OCI-LY3 (cell line): ENCODE measurements around the gene C1orf87.
"Not testable (repeated sequence)": the region's sequence is repeated elsewhere in the genome, so short reads cannot be mapped to it uniquely, and the experiment has no call there.

Source experiments
- H2AFZ ChIP-seq: fragments of 200-600, 300-600 bp; shearing (Covaris generic); 2 replicates; pipeline ENCODE4 v1.6.0; 2014; ENCODE audit warnings: antibody characterized with exemption, low read depth, low read length
- H3K27ac ChIP-seq: fragments of 200-600, 300-600 bp; sonication (generic); 2 replicates; pipeline ENCODE4 v1.5.1; 2014; ENCODE audit warnings: mild to moderate bottlenecking, low read length, moderate library complexity, mixed read lengths
- H3K27me3 ChIP-seq: fragments of 200-600, 300-600 bp; sonication (generic); 2 replicates; pipeline ENCODE4 v1.6.1; 2014; ENCODE audit warnings: low read depth, low read length, mixed read lengths
- H3K36me3 ChIP-seq: fragments of 200-600, 300-600 bp; sonication (generic); replicated peaks from 2 replicates; pipeline ENCODE3; 2014; ENCODE audit warnings: low read depth, low read length, mixed read lengths
- H3K4me1 ChIP-seq: fragments of 300-600, 200-600 bp; sonication (generic); 2 replicates; pipeline ENCODE4 v1.6.1; 2014; ENCODE audit warnings: low read length, mixed read lengths
- H3K4me2 ChIP-seq: fragments of 200-600, 300-600 bp; sonication (generic); 2 replicates; pipeline ENCODE4 v1.6.1; 2014; ENCODE audit warnings: low read length, mixed read lengths
- H3K4me3 ChIP-seq: fragments of 300-600, 200-600 bp; sonication (generic); 2 replicates; pipeline ENCODE4 v1.5.1; 2014; ENCODE audit warnings: antibody characterized with exemption, mild to moderate bottlenecking, low read length, moderate library complexity
- H3K79me2 ChIP-seq: fragments of 300-600, 200-600 bp; shearing (Covaris generic); 2 replicates; pipeline ENCODE4 v1.6.1; 2014; ENCODE audit warnings: mild to moderate bottlenecking, low read length, mixed read lengths
- H3K9ac ChIP-seq: fragments of 300-600, 200-600 bp; shearing (Covaris generic); 2 replicates; pipeline ENCODE4 v1.6.0; 2014; ENCODE audit warnings: mild to moderate bottlenecking, low read length, moderate library complexity
- H3K9me3 ChIP-seq: fragments of 200-600, 300-600 bp; shearing (Covaris generic); 2 replicates; pipeline ENCODE4 v1.6.1; 2014; ENCODE audit warnings: low read length, mixed read lengths; ENCODE audit not compliant: insufficient read depth
- H4K20me1 ChIP-seq: fragments of 200-600, 300-600 bp; sonication (generic); 2 replicates; pipeline ENCODE4 v1.6.1; 2016; ENCODE audit warnings: low read length, mixed read lengths; ENCODE audit not compliant: insufficient read depth
- CTCF ChIP-seq: fragments of 200-600, 300-600 bp; sonication (generic); IDR thresholded peaks from 2 replicates; pipeline ENCODE4 v1.5.1; 2014; ENCODE audit warnings: antibody characterized with exemption, low read length, low read depth
- EZH2phosphoT487 ChIP-seq: fragments of 200-600 bp; shearing (Covaris generic); IDR thresholded peaks from 2 replicates; pipeline ENCODE4 v1.6.1; 2018; ENCODE audit warnings: antibody characterized with exemption, mixed run types, low read depth

C1orf87 gene

DNA sequence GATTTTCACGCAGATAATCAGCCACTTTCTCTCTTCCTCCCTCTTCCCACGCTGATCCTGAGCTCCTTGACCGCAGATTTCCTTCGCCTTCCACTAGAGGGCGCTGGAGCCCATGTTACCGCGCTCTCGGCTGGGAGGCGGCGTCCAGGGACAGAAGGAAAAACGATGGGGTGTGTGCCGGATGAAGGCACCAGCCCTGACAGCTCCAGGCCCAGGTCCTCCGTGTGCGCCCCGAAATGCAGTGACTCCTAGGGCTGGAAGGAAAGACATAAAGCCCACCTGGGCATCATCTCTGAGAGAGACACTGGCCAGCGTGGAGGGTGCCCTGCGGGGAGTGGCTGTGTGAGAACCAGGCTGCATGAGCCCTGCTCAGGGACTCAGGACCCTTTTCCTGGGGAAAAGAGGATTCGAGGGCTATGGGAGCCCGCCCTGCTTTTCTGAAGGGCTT is 102.1 kb downstream of the C1orf87 start:
- peak overlapping the region; percentile 60 for H3K4me3 ChIP-seq
- H3K4me2 ChIP-seq = peak overlapping the region; percentile 73
- no peaks in the 10 kb centered on the region for H4K20me1 ChIP-seq
- 0 out of 2 replicates have a peak overlapping the region, but pooled peaks have one; percentile 65 for H2AFZ ChIP-seq
- H3K27me3 ChIP-seq = no peaks in the 10 kb centered on the region
- no peaks in the 10 kb centered on the region for H3K79me2 ChIP-seq
- H3K36me3 ChIP-seq = no peaks in the 10 kb centered on the region
- H3K27ac ChIP-seq = no peak overlapping the region
- no peaks in the 10 kb centered on the region for H3K4me1 ChIP-seq
- H3K9ac ChIP-seq = no peak overlapping the region
- no peaks in the 10 kb centered on the region for H3K9me3 ChIP-seq
- peak; percentile 83 for TF ChIP-seq CTCF
- no peak for TF ChIP-seq EZH2phosphoT487

DNA sequence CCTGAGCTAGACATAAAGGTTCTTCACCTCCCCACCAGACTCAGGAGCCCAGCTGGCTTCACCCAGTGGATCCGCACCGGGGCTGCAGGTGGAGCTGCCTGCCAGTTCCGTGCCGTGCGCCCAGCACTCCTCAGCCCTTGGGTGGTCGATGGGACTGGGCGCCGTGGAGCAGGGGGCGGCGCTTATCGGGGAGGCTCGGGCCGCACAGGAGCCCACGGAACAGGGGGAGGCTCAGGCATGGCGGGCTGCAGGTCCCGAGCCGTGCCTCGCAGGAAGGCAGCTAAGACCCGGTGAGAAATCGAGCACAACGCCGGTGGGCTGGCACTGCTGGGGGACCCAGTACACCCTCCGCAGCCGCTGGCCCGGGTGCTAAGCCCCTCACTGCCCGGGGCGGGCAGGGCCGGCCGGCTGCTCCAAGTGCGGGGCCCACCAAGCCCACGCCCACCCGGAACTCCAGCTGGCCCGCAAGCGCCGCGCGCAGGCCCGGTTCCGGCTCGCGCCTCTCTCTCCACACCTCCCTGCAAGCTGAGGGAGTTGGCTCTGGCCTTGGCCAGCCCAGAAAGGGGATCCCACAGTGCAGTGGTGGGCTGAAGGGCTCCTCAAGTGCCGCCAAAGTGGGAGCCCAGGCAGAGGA is 103.9 kb downstream of the C1orf87 start:
- not testable (repeated sequence) for H4K20me1 ChIP-seq, H3K9ac ChIP-seq, H3K4me1 ChIP-seq, H3K79me2 ChIP-seq, H3K36me3 ChIP-seq, H3K27ac ChIP-seq, H2AFZ ChIP-seq, H3K27me3 ChIP-seq, H3K9me3 ChIP-seq, H3K4me2 ChIP-seq, H3K4me3 ChIP-seq

GRCh38 chr1:59968746-59969145 is 104.8 kb downstream of the C1orf87 start:
- not testable (repeated sequence) for H2AFZ ChIP-seq, H3K27ac ChIP-seq, H3K4me3 ChIP-seq

GRCh38 chr1:59967780-59968179 is 105.8 kb downstream of the C1orf87 start:
- Histone ChIP-seq H3K27me3 (no peaks in the 10 kb centered on the region), H3K9me3 (no peaks in the 10 kb centered on the region), H2AFZ (no peak overlapping the region), H3K36me3 (no peaks in the 10 kb centered on the region), H3K27ac (no peak overlapping the region), H3K4me1 (no peaks in the 10 kb centered on the region), H3K79me2 (no peaks in the 10 kb centered on the region), H3K4me3 (no peak overlapping the region), H3K4me2 (no peak overlapping the region), H3K9ac (no peak overlapping the region), H4K20me1 (no peaks in the 10 kb centered on the region)
- TF ChIP-seq EZH2phosphoT487 (no peak), CTCF (no peak)

More at GRCh38 chr1:59968746-59969145, 104.8 kb downstream of the C1orf87 start:
- not testable (repeated sequence) for H3K79me2 ChIP-seq, H3K9me3 ChIP-seq, H3K4me1 ChIP-seq, H3K9ac ChIP-seq, H3K27me3 ChIP-seq, H4K20me1 ChIP-seq, H3K4me2 ChIP-seq, H3K36me3 ChIP-seq

- Histone ChIP-seq H2AFZ (no peak overlapping the region), H3K9ac (no peak overlapping the region), H3K4me3 (no peak overlapping the region), H3K27ac (no peak overlapping the region), H3K4me2 (no peak overlapping the region), H4K20me1 (no peaks in the 10 kb centered on the region), H3K79me2 (no peaks in the 10 kb centered on the region), H3K4me1 (no peaks in the 10 kb centered on the region), H3K36me3 (no peaks in the 10 kb centered on the region), H3K27me3 (no peaks in the 10 kb centered on the region), H3K9me3 (no peaks in the 10 kb centered on the region)
- no peak for TF ChIP-seq EZH2phosphoT487
- TF ChIP-seq CTCF = no peak
These were observed 106.4 kb downstream of the C1orf87 start for GRCh38 chr1:59967141-59967697.
